K562 (cell line): ENCODE measurements around the gene ARL13A. TPM values are rescaled to one million over a fixed set of nuclear protein-coding genes. Genes with fewer than 3 reads are reported as not detected.

Experiments
- ATAC-seq: fragments of 200-7000 bp; cut with Tn5 transposase; 3 replicates; pipeline ENCODE4 v1.9.1; 2020; ENCODE audit warnings: moderate library complexity
- BruUV-seq: library from RNA; stranded (reverse); fragments of 400-500 nt; replicated peaks from 2 replicates; lab custom pipeline; 2021; lab: Mats Ljungman, UMichigan
- CTCF ChIA-PET: fragments of 300-600 bp; formaldehyde crosslinking; extraction: SDS; loops from one replicate; lab custom pipeline; 2021; ENCODE audit warnings: low intra/inter-chr PET ratio; lab: Yijun Ruan, JAX
- POLR2A ChIA-PET: fragments of 300-600, 350-650 bp; sonication (Branson Sonifier 250); formaldehyde crosslinking; extraction: SDS; loops from one replicate; lab custom pipeline; 2021; ENCODE audit warnings: antibody characterized with exemption, inconsistent platforms; lab: Yijun Ruan, JAX
- DNase-seq, 4 experiments: peaks; one replicate each; pipeline versions ENCODE4 v3.0.0 to v3.0.0-alpha.2; 2011 to 2018; ENCODE audit warnings: low spot score in 3 of 4, mixed read lengths in 3 of 4; ENCODE audit errors: extremely low read depth in 1 of 4
- FAIRE-seq: peaks from 2 replicates; lab custom pipeline; 2011; peaks lifted over from hg19 to GRCh38; lab: Jason Lieb, UNC
- H2AFZ ChIP-seq: 2 replicates; pipeline ENCODE4 v1.6.0; 2011; ENCODE audit warnings: low read depth, low read length, control low read depth, inconsistent platforms
- H3K27ac ChIP-seq: fragments of 200-600 bp; 3 replicates; pipeline ENCODE4 v1.8.0; 2011; ENCODE audit warnings: low read depth, mild to moderate bottlenecking, control low read depth, inconsistent platforms, low read length, moderate library complexity, mixed read lengths; ENCODE audit errors: extremely low read depth
- H3K27me3 ChIP-seq, 2 experiments: fragments of 300-600 bp in 1 of 2; 2 replicates in 1 of 2; 3 replicates in 1 of 2; pipeline versions ENCODE4 v1.6.0 to v1.8.0; 2011; ENCODE audit warnings: inconsistent platforms in 2 of 2, low read length in 2 of 2, mild to moderate bottlenecking in 1 of 2, mixed read lengths in 1 of 2, moderate library complexity in 1 of 2; ENCODE audit not compliant: control insufficient read depth in 2 of 2, insufficient read depth in 2 of 2
- H3K36me3 ChIP-seq: fragments of 300-600 bp; 3 replicates; pipeline ENCODE4 v1.8.0; 2011; ENCODE audit warnings: mild to moderate bottlenecking, low read length, inconsistent platforms; ENCODE audit not compliant: control insufficient read depth, insufficient read depth
- H3K4me1 ChIP-seq, 2 experiments: fragments of 200-600 bp in 1 of 2; replicated peaks in 1 of 2; 2 replicates in 1 of 2; 3 replicates in 1 of 2; pipeline versions ENCODE4 v1.5.1 to v1.8.0; 2011; ENCODE audit warnings: inconsistent platforms in 2 of 2, low read length in 2 of 2, mild to moderate bottlenecking in 1 of 2, mixed read lengths in 1 of 2, moderate library complexity in 1 of 2; ENCODE audit not compliant: control insufficient read depth in 2 of 2, insufficient read depth in 2 of 2
- H3K4me2 ChIP-seq: 2 replicates; pipeline ENCODE4 v1.6.1; 2011; ENCODE audit warnings: low read length, control low read depth, inconsistent platforms, mixed read lengths; ENCODE audit not compliant: insufficient read depth
- H3K4me3 ChIP-seq: fragments of 200-600 bp; sonication (generic), shearing (Covaris generic); 2 replicates; pipeline ENCODE4 v1.5.1; 2016; ENCODE audit warnings: control low read depth, inconsistent platforms
- H3K79me2 ChIP-seq: fragments of 200-600 bp; 3 replicates; pipeline ENCODE4 v1.8.0; 2011; ENCODE audit warnings: low read length, inconsistent platforms; ENCODE audit not compliant: control insufficient read depth, insufficient read depth
- H3K9ac ChIP-seq, 2 experiments: 2 replicates each; pipeline versions ENCODE4 v1.6.0 to v1.6.1; 2011; ENCODE audit warnings: low read depth in 2 of 2, low read length in 2 of 2, control low read depth in 1 of 2, inconsistent platforms in 1 of 2, mild to moderate bottlenecking in 1 of 2, mixed read lengths in 1 of 2; ENCODE audit not compliant: insufficient read depth in 1 of 2
- H3K9me1 ChIP-seq: one replicate; pipeline ENCODE4 v1.6.0; 2011; ENCODE audit warnings: inconsistent platforms, mild to moderate bottlenecking, low read length, moderate library complexity; ENCODE audit not compliant: control insufficient read depth, insufficient read depth
- H3K9me3 ChIP-seq: replicated peaks from 2 replicates; pipeline ENCODE4 v1.5.1; 2011; ENCODE audit warnings: low read depth, low read length, inconsistent platforms; ENCODE audit not compliant: control insufficient read depth, insufficient read depth
- H4K20me1 ChIP-seq: replicated peaks from 2 replicates; pipeline ENCODE4 v1.6.1; 2011; ENCODE audit warnings: low read length, inconsistent platforms, mixed read lengths; ENCODE audit not compliant: control insufficient read depth, insufficient read depth
- BDP1 ChIP-seq: IDR thresholded peaks from 3 replicates; pipeline ENCODE4 v1.6.1; 2011; ENCODE audit not compliant: insufficient read length, insufficient read depth
- CAMTA2 ChIP-seq: fragments of 250-450 bp; sonication (Bioruptor Pico); conservative IDR thresholded peaks from 2 replicates; pipeline ENCODE4 v1.5.1; 2022
- CHCHD3 ChIP-seq: fragments of 250-450 bp; sonication (Bioruptor Pico); IDR thresholded peaks from 2 replicates; pipeline ENCODE4 v2.1.2; 2022; ENCODE audit warnings: mild to moderate bottlenecking
- ESRRA ChIP-seq: fragments of 450-650 bp; IDR thresholded peaks from 2 replicates; pipeline ENCODE4 v1.6.1; 2014; ENCODE audit warnings: low read depth, mild to moderate bottlenecking, moderate library complexity, borderline replicate concordance
- HDAC2 ChIP-seq: fragments of 450-650 bp; IDR thresholded peaks from 2 replicates; pipeline ENCODE4 v1.6.1; 2016; ENCODE audit warnings: mild to moderate bottlenecking
- HEY1 ChIP-seq: fragments of 250-450 bp; sonication (Bioruptor Pico); IDR thresholded peaks from 2 replicates; pipeline ENCODE4 v1.5.0; 2020; ENCODE audit warnings: mild to moderate bottlenecking, moderate library complexity, borderline replicate concordance
- HMGN3 ChIP-seq: IDR thresholded peaks from 2 replicates; pipeline ENCODE4 v1.6.1; 2011; ENCODE audit warnings: borderline replicate concordance, low read depth, mild to moderate bottlenecking, mixed read lengths, low read length; ENCODE audit not compliant: insufficient read length; ENCODE audit errors: extremely low read depth
- NFRKB ChIP-seq: fragments of 450-650 bp; IDR thresholded peaks from 2 replicates; pipeline ENCODE4 v1.6.1; 2016; ENCODE audit warnings: low read depth
- ZEB2 ChIP-seq: fragments of 450-650 bp; IDR thresholded peaks from 2 replicates; pipeline ENCODE4 v1.6.1; 2016
- ZFP36 ChIP-seq: fragments of 150-350 bp; IDR thresholded peaks from 2 replicates; pipeline ENCODE4 v1.6.1; 2018; ENCODE audit warnings: low read length, low read depth; ENCODE audit not compliant: partially characterized antibody
- ZNF212 ChIP-seq: fragments of 450-650 bp; formaldehyde crosslinking; IDR thresholded peaks from 2 replicates; pipeline ENCODE4 v1.4.0; 2020; ENCODE audit warnings: mild to moderate bottlenecking
- ZNF384 ChIP-seq: IDR thresholded peaks from 2 replicates; pipeline ENCODE4 v1.6.1; 2012; ENCODE audit warnings: low read depth, low read length, improper control_type of control experiment
- WGBS: fragments of 100-300 bp; shearing (Covaris generic); methylation state at CpG from one replicate; pipeline ENCODE4 v1.1.6; 2016; ENCODE audit warnings: low coverage, mixed read lengths; ENCODE audit not compliant: insufficient coverage; ENCODE audit errors: missing lambda C conversion rate; 5-methylcytosine and 5-hydroxymethylcytosine counted together
- in situ Hi-C: fragments of 300-500 bp; cut with MboI; formaldehyde crosslinking; loops from 4 replicates; pipeline ENCODE4 v1.15.0; 2018; ENCODE audit warnings: inconsistent platforms, mixed read lengths
- intact Hi-C: fragments of 100-400 bp; cut with micrococcal nuclease; formaldehyde crosslinking; loops from 2 replicates; pipeline ENCODE4 v1.14.2; 2022
- polyA plus RNA-seq, 8 experiments: library from polyadenylated mRNA; depleted of rRNA in 4 of 8; stranded (reverse) in 5 of 8; unstranded in 3 of 8; fragments of >200 nt; fragmentation: Nextera tagmentation in 2 of 8; fragmentation: Illumina TruSeq in 1 of 8; extraction: Ambion mirVana in 2 of 8; extraction: Trizol in 1 of 8; gene quantifications; 2 replicates each; pipeline versions ENCODE4 v1.2.1 to v1.2.3, GENCODE V29; 2011 to 2014; ENCODE audit warnings: inconsistent platforms in 1 of 8, missing spikeins in 1 of 8
- total RNA-seq, 7 experiments: library from RNA; depleted of rRNA in 6 of 7; stranded (reverse); fragments of >200 nt in 6 of 7; fragmentation: Illumina TruSeq in 2 of 7; extraction: Trizol in 2 of 7; gene quantifications; 2 replicates each; pipeline versions ENCODE4 v1.2.1 to v1.2.3, GENCODE V29; 2011 to 2021; ENCODE audit warnings: low replicate concordance in 1 of 7
- TF ChIP-seq, protein P1 (sequence below): sonication (generic); formaldehyde crosslinking; IDR thresholded peaks from 2 replicates; pipeline ENCODE4 v1.8.0; 2022; ENCODE audit warnings: mild to moderate bottlenecking, missing genetic modification reagents
- TF ChIP-seq, protein P2 (sequence below): IDR thresholded peaks from 2 replicates; pipeline ENCODE4 v1.6.1; 2014; ENCODE audit warnings: antibody characterized with exemption
- TF ChIP-seq, protein P3 (sequence below): sonication (generic); formaldehyde crosslinking; IDR thresholded peaks from 2 replicates; pipeline ENCODE4 v1.8.1; 2022; ENCODE audit warnings: missing genetic modification reagents

ARL13A gene
- total and polyA plus RNA-seq, 9 of the 15 experiments (the other 6 are each of a cell fraction or from before 2014, with no cell fraction given): not detected

DNA sequence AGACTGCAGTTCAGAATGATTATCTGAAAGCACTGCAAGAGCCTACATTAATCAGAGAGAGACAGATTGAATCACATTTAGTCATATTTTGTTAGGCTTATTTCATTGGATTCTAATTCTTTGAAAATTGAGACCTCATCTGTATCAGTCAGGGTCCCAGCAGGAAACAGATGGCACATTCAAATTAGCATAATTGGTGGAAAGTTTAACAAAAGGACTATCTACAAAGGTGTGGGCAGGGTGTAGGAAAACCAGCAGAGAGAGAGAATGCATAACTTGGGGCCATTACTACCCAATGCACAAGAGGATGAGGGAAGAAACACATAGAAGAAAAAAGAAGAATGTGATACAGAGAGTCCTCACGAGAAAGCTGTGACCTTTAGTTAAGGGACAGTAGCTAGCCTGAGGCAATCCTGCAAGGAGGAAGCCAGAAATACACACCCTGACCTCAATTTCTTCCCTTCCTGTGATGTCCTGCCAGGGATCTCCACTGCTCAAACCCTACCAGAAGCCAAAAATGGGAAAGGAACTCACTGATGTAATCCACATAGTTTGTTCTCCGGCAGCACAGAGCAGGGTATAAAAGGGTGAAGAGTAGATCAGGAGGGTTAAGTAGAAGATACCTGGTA lies 23.1 kb upstream of the ARL13A start (continued):
- TF ChIP-seq, protein P1, sequence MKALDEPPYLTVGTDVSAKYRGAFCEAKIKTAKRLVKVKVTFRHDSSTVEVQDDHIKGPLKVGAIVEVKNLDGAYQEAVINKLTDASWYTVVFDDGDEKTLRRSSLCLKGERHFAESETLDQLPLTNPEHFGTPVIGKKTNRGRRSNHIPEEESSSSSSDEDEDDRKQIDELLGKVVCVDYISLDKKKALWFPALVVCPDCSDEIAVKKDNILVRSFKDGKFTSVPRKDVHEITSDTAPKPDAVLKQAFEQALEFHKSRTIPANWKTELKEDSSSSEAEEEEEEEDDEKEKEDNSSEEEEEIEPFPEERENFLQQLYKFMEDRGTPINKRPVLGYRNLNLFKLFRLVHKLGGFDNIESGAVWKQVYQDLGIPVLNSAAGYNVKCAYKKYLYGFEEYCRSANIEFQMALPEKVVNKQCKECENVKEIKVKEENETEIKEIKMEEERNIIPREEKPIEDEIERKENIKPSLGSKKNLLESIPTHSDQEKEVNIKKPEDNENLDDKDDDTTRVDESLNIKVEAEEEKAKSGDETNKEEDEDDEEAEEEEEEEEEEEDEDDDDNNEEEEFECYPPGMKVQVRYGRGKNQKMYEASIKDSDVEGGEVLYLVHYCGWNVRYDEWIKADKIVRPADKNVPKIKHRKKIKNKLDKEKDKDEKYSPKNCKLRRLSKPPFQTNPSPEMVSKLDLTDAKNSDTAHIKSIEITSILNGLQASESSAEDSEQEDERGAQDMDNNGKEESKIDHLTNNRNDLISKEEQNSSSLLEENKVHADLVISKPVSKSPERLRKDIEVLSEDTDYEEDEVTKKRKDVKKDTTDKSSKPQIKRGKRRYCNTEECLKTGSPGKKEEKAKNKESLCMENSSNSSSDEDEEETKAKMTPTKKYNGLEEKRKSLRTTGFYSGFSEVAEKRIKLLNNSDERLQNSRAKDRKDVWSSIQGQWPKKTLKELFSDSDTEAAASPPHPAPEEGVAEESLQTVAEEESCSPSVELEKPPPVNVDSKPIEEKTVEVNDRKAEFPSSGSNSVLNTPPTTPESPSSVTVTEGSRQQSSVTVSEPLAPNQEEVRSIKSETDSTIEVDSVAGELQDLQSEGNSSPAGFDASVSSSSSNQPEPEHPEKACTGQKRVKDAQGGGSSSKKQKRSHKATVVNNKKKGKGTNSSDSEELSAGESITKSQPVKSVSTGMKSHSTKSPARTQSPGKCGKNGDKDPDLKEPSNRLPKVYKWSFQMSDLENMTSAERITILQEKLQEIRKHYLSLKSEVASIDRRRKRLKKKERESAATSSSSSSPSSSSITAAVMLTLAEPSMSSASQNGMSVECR (CRISPR knock-in tag): no peak
- no peak for TF ChIP-seq HMGN3
- TF ChIP-seq BDP1: no peak
- TF ChIP-seq ZFP36: no peak
- TF ChIP-seq CHCHD3 (CRISPR knock-in tag): no peak
- no peak for TF ChIP-seq ZEB2

DNA sequence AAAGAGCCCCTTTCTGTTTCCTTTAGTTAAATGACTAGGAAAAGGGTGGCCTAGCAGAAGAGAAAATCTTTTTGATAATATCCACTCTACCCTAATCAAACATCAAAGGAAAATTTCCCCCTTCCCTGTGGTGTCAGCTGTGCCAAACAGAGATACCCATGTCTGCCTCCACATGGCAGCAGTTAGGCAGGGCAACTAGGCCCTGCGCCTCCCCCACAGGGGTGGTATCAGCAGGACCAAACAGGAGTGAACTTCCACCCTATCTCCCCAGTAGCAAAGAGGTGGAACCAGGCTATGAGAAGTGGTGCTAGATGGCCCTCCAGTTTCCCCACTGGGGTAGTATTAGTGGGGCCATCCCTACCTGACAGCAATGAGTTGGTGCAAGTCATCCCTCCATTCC lies 21.0 kb upstream of the ARL13A start:
- in situ Hi-C loops: no loop called here
- peaks cover 0 to 6% of the 10 kb centered on the region in 2 experiments; a peak in 2 of 5 replicates for H3K27me3 ChIP-seq
- no peak overlapping the region for H3K4me3 ChIP-seq
- no peaks in the 10 kb centered on the region for H3K36me3 ChIP-seq
- H3K9ac ChIP-seq: no peak overlapping the region
- FAIRE-seq (no peak), DNase-seq (no peak), ATAC-seq (no peak)
- CTCF ChIA-PET: no interaction called here
- H3K27ac ChIP-seq: no peak overlapping the region
- no peaks in the 10 kb centered on the region for H3K9me1 ChIP-seq
- no peaks in the 10 kb centered on the region for H3K79me2 ChIP-seq
- 17% methylated on average over 1 of the region's 1 CpG for WGBS
- H3K4me1 ChIP-seq: no peaks in the 10 kb centered on the region
- H4K20me1 ChIP-seq: no peaks in the 10 kb centered on the region
- no TSS peak for BruUV-seq
- intact Hi-C loops: no loop called here
- H3K9me3 ChIP-seq: no peaks in the 10 kb centered on the region
- no peak overlapping the region for H2AFZ ChIP-seq
- H3K4me2 ChIP-seq: no peak overlapping the region
- POLR2A ChIA-PET: no interaction called here
- TF ChIP-seq CAMTA2 (CRISPR knock-in tag) (no peak), HEY1 (CRISPR knock-in tag) (no peak), ESRRA (no peak), ZNF384 (no peak), HDAC2 (no peak), NFRKB (no peak), ZNF212 (CRISPR knock-in tag) (no peak)
- TF ChIP-seq, protein P2, sequence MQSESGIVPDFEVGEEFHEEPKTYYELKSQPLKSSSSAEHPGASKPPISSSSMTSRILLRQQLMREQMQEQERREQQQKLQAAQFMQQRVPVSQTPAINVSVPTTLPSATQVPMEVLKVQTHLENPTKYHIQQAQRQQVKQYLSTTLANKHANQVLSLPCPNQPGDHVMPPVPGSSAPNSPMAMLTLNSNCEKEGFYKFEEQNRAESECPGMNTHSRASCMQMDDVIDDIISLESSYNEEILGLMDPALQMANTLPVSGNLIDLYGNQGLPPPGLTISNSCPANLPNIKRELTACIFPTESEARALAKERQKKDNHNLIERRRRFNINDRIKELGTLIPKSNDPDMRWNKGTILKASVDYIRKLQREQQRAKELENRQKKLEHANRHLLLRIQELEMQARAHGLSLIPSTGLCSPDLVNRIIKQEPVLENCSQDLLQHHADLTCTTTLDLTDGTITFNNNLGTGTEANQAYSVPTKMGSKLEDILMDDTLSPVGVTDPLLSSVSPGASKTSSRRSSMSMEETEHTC: no peak
- TF ChIP-seq, protein P3, sequence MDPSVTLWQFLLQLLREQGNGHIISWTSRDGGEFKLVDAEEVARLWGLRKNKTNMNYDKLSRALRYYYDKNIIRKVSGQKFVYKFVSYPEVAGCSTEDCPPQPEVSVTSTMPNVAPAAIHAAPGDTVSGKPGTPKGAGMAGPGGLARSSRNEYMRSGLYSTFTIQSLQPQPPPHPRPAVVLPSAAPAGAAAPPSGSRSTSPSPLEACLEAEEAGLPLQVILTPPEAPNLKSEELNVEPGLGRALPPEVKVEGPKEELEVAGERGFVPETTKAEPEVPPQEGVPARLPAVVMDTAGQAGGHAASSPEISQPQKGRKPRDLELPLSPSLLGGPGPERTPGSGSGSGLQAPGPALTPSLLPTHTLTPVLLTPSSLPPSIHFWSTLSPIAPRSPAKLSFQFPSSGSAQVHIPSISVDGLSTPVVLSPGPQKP: no peak
